K562 (cell line): ENCODE data around the gene MACROD2.

Source experiments
- EZH2 ChIP-seq: IDR thresholded peaks from 2 replicates; pipeline ENCODE4 v1.6.1; 2012; ENCODE audit warnings: low read depth, mild to moderate bottlenecking, inconsistent platforms, low read length, borderline replicate concordance
- ZNF3 ChIP-seq: fragments of 250-450 bp; sonication (Bioruptor Pico); IDR thresholded peaks from 2 replicates; pipeline ENCODE4 v1.5.0; 2021; ENCODE audit warnings: mild to moderate bottlenecking, moderate library complexity
- TF ChIP-seq, protein P1 (sequence below): fragments of 150-350 bp; IDR thresholded peaks from 2 replicates; pipeline ENCODE4 v1.6.1; 2014; ENCODE audit warnings: low read depth, mild to moderate bottlenecking, low read length, borderline replicate concordance

DNA sequence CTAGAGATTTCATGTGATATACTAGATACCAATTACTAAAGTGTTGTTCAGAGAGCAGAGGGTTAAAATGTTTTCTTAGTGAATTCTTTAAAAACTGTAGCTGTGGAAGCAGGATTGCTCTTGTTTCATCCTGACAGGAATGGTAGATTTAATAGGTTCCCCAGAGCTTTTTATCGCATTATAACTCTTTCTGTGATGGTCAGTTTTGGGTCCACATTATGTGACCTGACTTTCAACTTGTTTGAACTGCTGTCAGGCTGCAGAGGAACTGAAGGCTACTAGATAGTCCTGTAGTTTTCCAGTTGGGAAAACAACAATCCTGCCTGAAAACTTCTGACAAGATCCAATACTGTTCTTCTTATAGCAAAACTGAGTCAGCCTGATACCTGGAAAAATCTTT, 671.4 kb downstream of the MACROD2 start:
- TF ChIP-seq, protein P1, sequence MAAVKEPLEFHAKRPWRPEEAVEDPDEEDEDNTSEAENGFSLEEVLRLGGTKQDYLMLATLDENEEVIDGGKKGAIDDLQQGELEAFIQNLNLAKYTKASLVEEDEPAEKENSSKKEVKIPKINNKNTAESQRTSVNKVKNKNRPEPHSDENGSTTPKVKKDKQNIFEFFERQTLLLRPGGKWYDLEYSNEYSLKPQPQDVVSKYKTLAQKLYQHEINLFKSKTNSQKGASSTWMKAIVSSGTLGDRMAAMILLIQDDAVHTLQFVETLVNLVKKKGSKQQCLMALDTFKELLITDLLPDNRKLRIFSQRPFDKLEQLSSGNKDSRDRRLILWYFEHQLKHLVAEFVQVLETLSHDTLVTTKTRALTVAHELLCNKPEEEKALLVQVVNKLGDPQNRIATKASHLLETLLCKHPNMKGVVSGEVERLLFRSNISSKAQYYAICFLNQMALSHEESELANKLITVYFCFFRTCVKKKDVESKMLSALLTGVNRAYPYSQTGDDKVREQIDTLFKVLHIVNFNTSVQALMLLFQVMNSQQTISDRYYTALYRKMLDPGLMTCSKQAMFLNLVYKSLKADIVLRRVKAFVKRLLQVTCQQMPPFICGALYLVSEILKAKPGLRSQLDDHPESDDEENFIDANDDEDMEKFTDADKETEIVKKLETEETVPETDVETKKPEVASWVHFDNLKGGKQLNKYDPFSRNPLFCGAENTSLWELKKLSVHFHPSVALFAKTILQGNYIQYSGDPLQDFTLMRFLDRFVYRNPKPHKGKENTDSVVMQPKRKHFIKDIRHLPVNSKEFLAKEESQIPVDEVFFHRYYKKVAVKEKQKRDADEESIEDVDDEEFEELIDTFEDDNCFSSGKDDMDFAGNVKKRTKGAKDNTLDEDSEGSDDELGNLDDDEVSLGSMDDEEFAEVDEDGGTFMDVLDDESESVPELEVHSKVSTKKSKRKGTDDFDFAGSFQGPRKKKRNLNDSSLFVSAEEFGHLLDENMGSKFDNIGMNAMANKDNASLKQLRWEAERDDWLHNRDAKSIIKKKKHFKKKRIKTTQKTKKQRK = no peak
- TF ChIP-seq ZNF3 (no peak), EZH2 (no peak)
